HEK293 (cell line): Measurements from ENCODE around the gene F10.
A peak's percentile ranks its signal among the peaks of the same experiment; 100 is the strongest.

Source experiments
- CTCF ChIA-PET: fragments of 350-600 bp; formaldehyde crosslinking; extraction: SDS; loops from one replicate; lab custom pipeline; 2021; ENCODE audit warnings: antibody characterized with exemption; lab: Yijun Ruan, JAX
- POLR2A ChIA-PET: fragments of 300-600 bp; formaldehyde crosslinking; extraction: SDS; loops from one replicate; lab custom pipeline; 2020; ENCODE audit warnings: antibody characterized with exemption, inconsistent platforms; lab: Yijun Ruan, JAX
- H3K27ac ChIP-seq: fragments of 200-500 bp; sonication (Bioruptor generic); 2 replicates; pipeline ENCODE4 v1.5.1; 2014; ENCODE audit warnings: low read depth, low read length, control low read depth, inconsistent platforms; ENCODE audit errors: extremely low read depth
- H3K36me3 ChIP-seq, 2 experiments: fragments of 200-500 bp in 1 of 2; sonication (Bioruptor generic) in 1 of 2; 1 replicate in 1 of 2; 2 replicates in 1 of 2; pipeline ENCODE4 v1.5.1; 2014 to 2017; ENCODE audit warnings: inconsistent platforms in 2 of 2, low read length in 2 of 2; ENCODE audit not compliant: control insufficient read depth in 2 of 2, insufficient read depth in 1 of 2
- H3K4me1 ChIP-seq: fragments of 200-500 bp; sonication (Bioruptor generic); 2 replicates; pipeline ENCODE4 v1.5.1; 2014; ENCODE audit warnings: mild to moderate bottlenecking, low read length, inconsistent platforms; ENCODE audit not compliant: control insufficient read depth, insufficient read depth
- H3K4me3 ChIP-seq: 2 replicates; pipeline ENCODE4 v1.5.1; 2011; ENCODE audit warnings: low read depth, mild to moderate bottlenecking, control low read depth, low read length, moderate library complexity
- H3K9me3 ChIP-seq: fragments of 200-500 bp; sonication (Bioruptor generic); 2 replicates; pipeline ENCODE4 v1.5.1; 2014; ENCODE audit warnings: low read depth, low read length, inconsistent platforms; ENCODE audit not compliant: control insufficient read depth, insufficient read depth
- INSM2 ChIP-seq: fragments of 450-650 bp; formaldehyde crosslinking; IDR thresholded peaks from 2 replicates; pipeline ENCODE4 v1.5.1; 2016; ENCODE audit warnings: missing biosample characterization, missing genetic modification characterization
- MEIS1 ChIP-seq: sonication (generic); formaldehyde crosslinking; IDR thresholded peaks from 2 replicates; pipeline ENCODE4 v1.8.1; 2022; ENCODE audit warnings: missing genetic modification reagents, mild to moderate bottlenecking, borderline replicate concordance
- RBAK ChIP-seq: fragments of 450-650 bp; formaldehyde crosslinking; IDR thresholded peaks from 2 replicates; pipeline ENCODE4 v1.5.1; 2016; ENCODE audit warnings: missing biosample characterization, missing genetic modification characterization
- REST ChIP-seq: fragments of 450-650 bp; formaldehyde crosslinking; IDR thresholded peaks from 2 replicates; pipeline ENCODE4 v1.5.1; 2016; ENCODE audit warnings: missing biosample characterization, missing genetic modification characterization
- SCRT2 ChIP-seq: fragments of 450-650 bp; formaldehyde crosslinking; IDR thresholded peaks from 2 replicates; pipeline ENCODE4 v1.5.1; 2016; ENCODE audit warnings: missing biosample characterization, missing genetic modification characterization
- YY1 ChIP-seq: fragments of 450-650 bp; formaldehyde crosslinking; IDR thresholded peaks from 2 replicates; pipeline ENCODE4 v1.5.1; 2018; ENCODE audit warnings: missing biosample characterization, missing genetic modification characterization
- YY2 ChIP-seq: fragments of 450-650 bp; formaldehyde crosslinking; IDR thresholded peaks from 2 replicates; pipeline ENCODE4 v1.5.1; 2016; ENCODE audit warnings: missing biosample characterization, missing genetic modification characterization
- ZBTB10 ChIP-seq: fragments of 450-650 bp; formaldehyde crosslinking; IDR thresholded peaks from 2 replicates; pipeline ENCODE4 v1.5.1; 2016; ENCODE audit warnings: missing biosample characterization, missing genetic modification characterization
- ZBTB49 ChIP-seq: fragments of 450-650 bp; formaldehyde crosslinking; IDR thresholded peaks from 2 replicates; pipeline ENCODE4 v1.5.1; 2016; ENCODE audit warnings: missing biosample characterization, missing genetic modification characterization, low read depth
- ZFHX2 ChIP-seq: fragments of 450-650 bp; formaldehyde crosslinking; conservative IDR thresholded peaks from 2 replicates; pipeline ENCODE4 v1.5.1; 2016; ENCODE audit warnings: missing biosample characterization, missing genetic modification characterization
- ZNF155 ChIP-seq: fragments of 450-650 bp; formaldehyde crosslinking; IDR thresholded peaks from 2 replicates; pipeline ENCODE4 v1.5.1; 2016; ENCODE audit warnings: missing biosample characterization, missing genetic modification characterization
- ZNF157 ChIP-seq: fragments of 450-650 bp; formaldehyde crosslinking; IDR thresholded peaks from 2 replicates; pipeline ENCODE4 v1.5.1; 2016; ENCODE audit warnings: missing biosample characterization, missing genetic modification characterization
- ZNF211 ChIP-seq: fragments of 450-650 bp; formaldehyde crosslinking; IDR thresholded peaks from 2 replicates; pipeline ENCODE4 v1.5.1; 2016; ENCODE audit warnings: low read depth, missing biosample characterization, missing genetic modification characterization
- ZNF23 ChIP-seq: fragments of 450-650 bp; formaldehyde crosslinking; IDR thresholded peaks from 2 replicates; pipeline ENCODE4 v1.5.1; 2016; ENCODE audit warnings: missing biosample characterization, missing genetic modification characterization, borderline replicate concordance
- ZNF24 ChIP-seq: fragments of 450-650 bp; formaldehyde crosslinking; IDR thresholded peaks from 2 replicates; pipeline ENCODE4 v1.5.1; 2016; ENCODE audit warnings: missing biosample characterization, missing genetic modification characterization
- ZNF423 ChIP-seq: fragments of 450-650 bp; formaldehyde crosslinking; IDR thresholded peaks from 2 replicates; pipeline ENCODE4 v1.5.1; 2016; ENCODE audit warnings: missing biosample characterization, missing genetic modification characterization
- ZNF561 ChIP-seq: fragments of 450-650 bp; IDR thresholded peaks from 2 replicates; pipeline ENCODE4 v1.5.1; 2018; ENCODE audit warnings: missing biosample characterization, missing genetic modification characterization, borderline replicate concordance
- ZNF658 ChIP-seq: fragments of 450-650 bp; formaldehyde crosslinking; IDR thresholded peaks from 2 replicates; pipeline ENCODE4; 2016; ENCODE audit warnings: missing biosample characterization, missing genetic modification characterization

The F10 gene

GRCh38 chr13:113140677-113141600 is 18.3 kb downstream of the F10 start:
- no peak overlapping the region for H3K27ac ChIP-seq
- ChIA-PET POLR2A (no interaction called here), CTCF (no interaction called here)
- no peak overlapping the region for H3K4me3 ChIP-seq
- H3K4me1 ChIP-seq, result no peaks in the 10 kb centered on the region
- H3K36me3 ChIP-seq, result no peaks in the 10 kb centered on the region
- H3K9me3 ChIP-seq, result no peaks in the 10 kb centered on the region
- TF ChIP-seq SCRT2, result 0 out of 2 replicates have a peak, but pooled peaks have one; percentile 8
- no peak for TF ChIP-seq ZNF23 (tag by site-specific recombination)

GRCh38 chr13:113141601-113141970 is 19.0 kb downstream of the F10 start:
- CTCF ChIA-PET, result no interaction called here
- POLR2A ChIA-PET, result no interaction called here
- Histone ChIP-seq H3K36me3 (no peaks in the 10 kb centered on the region), H3K4me1 (no peaks in the 10 kb centered on the region), H3K4me3 (no peak overlapping the region), H3K27ac (no peak overlapping the region), H3K9me3 (no peaks in the 10 kb centered on the region)
- no peak for TF ChIP-seq ZNF155 (tag by site-specific recombination)
- no peak for TF ChIP-seq ZNF211 (tag by site-specific recombination)
- no peak for TF ChIP-seq YY1 (tag by site-specific recombination)
- no peak for TF ChIP-seq ZNF24
- no peak for TF ChIP-seq ZNF157
- TF ChIP-seq MEIS1 (CRISPR knock-in tag), result no peak

GRCh38 chr13:113142876-113143275 is 20.3 kb downstream of the F10 start:
- H3K4me3 ChIP-seq, result no peak overlapping the region
- no peaks in the 10 kb centered on the region for H3K4me1 ChIP-seq
- no peaks in the 10 kb centered on the region for H3K36me3 ChIP-seq
- H3K27ac ChIP-seq, result no peak overlapping the region
- ChIA-PET POLR2A (interaction anchor here (0.5 kb wide), 1 partner anchor 437 kb away, joined by 4 read pairs; no protein-coding TSS in a partner anchor), CTCF (interaction anchor here (0.7 to 1.2 kb wide), 2 partner anchors 9 to 12 kb away, joined by 3 to 4 read pairs; no protein-coding TSS in a partner anchor)
- no peaks in the 10 kb centered on the region for H3K9me3 ChIP-seq
- TF ChIP-seq ZNF561 (tag by site-specific recombination) (no peak), MEIS1 (CRISPR knock-in tag) (no peak), YY2 (tag by site-specific recombination) (no peak), ZNF423 (tag by site-specific recombination) (no peak), REST (tag by site-specific recombination) (no peak), ZBTB10 (tag by site-specific recombination) (no peak), INSM2 (tag by site-specific recombination) (no peak), ZFHX2 (tag by site-specific recombination) (no peak), RBAK (tag by site-specific recombination) (no peak), ZNF658 (no peak), ZBTB49 (tag by site-specific recombination) (no peak)
